ENCODE results near the gene SCAMP2. TPM values are rescaled to one million over a fixed set of nuclear protein-coding genes. Genes with fewer than 3 reads are reported as not detected.
"Not testable (repeated sequence)": the region's sequence is repeated elsewhere in the genome, so short reads cannot be mapped to it uniquely, and the experiment has no call there.

The SCAMP2 gene
- total RNA-seq, 2 donors from 2014 or later: 63.4 to 65.2 TPM

DNA sequence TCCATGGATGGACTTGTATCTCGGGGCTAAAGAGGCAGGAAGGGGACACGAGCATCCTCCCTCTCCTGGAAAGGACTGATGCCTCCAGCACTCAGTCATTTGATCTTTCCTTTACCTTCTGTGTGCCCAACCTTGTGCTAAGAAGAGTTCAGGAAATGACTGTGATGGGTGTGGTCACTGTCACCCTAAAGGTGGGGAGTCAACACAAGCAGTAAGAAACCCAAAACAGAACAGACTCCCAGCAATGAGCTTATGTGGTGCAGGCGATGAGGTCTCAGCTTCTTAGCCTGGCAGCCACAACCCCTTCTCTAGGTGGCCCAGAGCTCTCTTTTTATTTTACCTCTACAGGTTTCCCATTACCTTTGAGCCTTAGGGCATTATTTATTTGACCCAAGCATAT is 20.5 kb upstream of the SCAMP2 start:
- no peak for ATAC-seq
- intact Hi-C loops (cut with DNase I): no loop called here
- DNase-seq: peak; percentile 8

DNA sequence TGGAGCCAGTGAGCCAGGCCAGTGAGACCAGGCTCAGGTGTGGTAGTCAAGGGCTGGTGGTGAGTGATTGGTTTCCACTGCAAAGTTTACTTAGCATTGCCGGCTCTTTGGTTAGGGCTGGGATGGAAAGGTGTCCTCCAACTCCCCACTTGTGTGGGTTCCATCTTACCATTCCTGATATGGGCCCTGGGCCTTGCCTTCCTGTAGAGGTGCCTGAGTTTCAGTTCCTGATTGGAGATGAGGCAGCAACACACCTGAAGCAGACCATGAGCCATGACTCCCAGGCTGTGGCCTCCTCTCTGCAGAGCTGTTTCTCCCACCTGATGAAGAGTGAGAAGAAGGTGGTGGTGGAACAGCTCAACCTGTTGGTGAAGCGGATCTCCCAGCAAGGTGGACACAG is 19.8 kb upstream of the SCAMP2 start:
- DNase-seq (peak; percentile 0), ATAC-seq (no peak)
- intact Hi-C loops (cut with DNase I): no loop called here

DNA sequence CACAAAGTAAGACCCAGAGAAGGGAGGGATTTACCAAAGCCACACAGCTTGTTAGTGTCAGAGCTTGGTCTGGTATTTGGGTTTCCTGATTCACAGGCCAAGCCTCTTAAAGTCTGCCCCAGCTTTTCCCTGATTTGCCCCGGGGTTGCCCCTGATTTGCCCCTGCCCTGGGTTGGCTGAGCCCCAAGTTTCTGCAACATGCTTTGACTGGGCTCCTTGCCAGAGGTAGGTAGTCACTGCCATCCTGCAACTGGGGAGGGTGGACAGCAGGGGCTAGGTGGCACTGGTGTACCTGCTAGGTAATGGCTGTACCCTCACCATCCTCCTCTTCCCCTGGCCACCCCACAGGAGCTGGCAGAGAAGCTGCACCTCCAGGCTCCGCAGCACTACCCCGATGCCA is 19.1 kb upstream of the SCAMP2 start:
- DNase-seq: peak; percentile 16
- ATAC-seq: no peak
- intact Hi-C loops (cut with DNase I): no loop called here

DNA sequence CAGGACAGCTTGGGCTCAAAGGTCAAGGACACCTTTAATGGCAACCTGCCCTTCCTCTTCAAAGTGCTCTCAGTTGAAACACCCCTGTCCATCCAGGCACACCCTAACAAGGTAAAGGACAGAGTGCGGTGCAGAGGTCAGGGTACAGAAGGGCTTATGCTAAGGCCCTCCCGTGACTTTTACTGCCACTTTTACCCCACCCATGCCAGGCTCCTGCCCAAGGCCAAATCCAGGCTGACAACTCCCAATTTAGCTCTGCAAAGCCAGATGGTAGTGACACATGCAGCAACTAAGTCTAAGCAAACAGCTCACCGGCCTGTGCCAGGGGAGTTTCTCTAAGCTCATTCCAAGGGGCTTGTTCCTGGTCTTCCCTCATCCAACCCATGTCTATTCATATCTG is 18.3 kb upstream of the SCAMP2 start:
- ATAC-seq: no peak
- intact Hi-C loops (cut with DNase I): no loop called here
- DNase-seq: peak; percentile 16

DNA sequence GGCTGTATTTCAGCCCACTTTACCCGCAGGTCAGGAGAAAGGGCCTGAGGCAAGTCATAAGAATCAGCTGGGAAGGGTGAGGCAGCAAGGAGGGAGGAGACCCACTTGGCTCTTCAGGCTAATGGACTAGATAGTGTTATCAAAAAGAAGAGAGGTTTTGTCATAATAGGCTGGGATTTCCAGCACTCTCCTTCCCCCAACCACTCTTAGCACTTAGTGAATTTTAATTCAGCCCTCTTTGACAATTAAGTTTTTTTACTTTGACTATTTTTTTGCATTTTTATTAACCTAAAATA is 17.4 kb upstream of the SCAMP2 start:
- no peak for DNase-seq
- no peak for ATAC-seq
- intact Hi-C loops (cut with DNase I): no loop called here

DNA sequence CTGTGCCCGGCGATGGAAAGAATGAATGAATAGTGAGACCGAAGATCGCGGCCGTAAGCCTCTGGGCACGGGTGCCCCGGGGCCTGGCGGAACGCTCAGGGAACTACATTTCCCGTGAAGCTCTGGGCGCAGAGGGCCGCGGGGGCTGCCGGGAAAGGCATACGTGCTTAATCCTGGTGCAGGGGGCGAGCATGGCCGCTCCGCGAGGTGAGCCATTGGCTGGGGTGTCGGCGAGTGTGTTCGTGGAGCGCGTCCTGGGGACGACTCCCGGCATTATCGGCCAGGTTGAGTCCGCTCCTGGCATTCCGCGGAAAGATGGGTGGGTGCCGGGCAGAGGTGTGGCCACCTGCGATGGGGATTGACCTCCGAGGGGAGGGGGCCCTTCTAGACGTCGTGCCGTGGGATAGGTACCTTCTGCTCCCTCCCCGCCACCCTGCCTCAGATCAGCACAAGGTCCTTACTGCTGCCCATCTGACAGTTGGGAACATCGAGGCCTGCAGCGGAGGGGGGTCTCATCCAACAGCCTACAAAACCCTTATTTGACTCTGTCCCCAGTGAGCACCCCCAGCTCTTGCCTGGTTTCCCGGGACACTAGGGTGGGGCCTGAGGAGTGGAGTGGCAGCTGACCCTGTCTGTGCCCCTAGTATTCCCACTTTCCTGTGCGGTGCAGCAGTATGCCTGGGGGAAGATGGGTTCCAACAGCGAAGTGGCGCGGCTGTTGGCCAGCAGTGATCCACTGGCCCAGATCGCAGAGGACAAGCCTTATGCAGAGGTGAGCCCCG is 16.9 kb upstream of the SCAMP2 start, which contains the start of gene MPI:
Gene MPI (plus strand): TSS at position 160 of the 782 bp plus-strand sequence. CDS start 32 bp downstream, at position 192.
- ATAC-seq (peak; percentile 96 to 98), DNase-seq (peak; percentile 91)
- intact Hi-C loops (cut with DNase I): no loop called here

DNA sequence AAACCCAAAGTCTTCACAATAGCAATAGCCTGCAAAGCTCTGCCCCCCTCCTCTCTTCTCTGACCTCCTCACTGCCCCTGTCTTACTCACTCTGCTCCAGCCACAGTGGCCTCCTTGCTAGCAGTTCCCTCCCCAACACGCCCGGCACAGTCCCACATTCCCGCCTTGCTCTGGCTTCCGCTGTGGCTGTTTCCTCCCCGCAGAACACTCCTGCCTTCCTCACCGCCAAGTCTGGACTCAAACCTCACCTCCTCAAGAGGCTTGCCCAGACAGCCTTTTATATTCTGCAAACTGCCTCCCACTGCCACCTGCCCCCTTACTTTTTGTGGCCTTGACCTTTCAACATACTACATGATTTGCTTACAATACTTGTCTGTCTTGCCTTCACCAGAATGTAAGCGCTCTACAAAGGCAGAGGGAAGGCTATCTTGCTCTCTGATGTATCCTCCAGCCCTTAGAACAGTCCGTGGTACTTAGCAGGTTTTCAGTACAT is 16.3 kb upstream of the SCAMP2 start:
- peak; percentile 56 for DNase-seq
- intact Hi-C loops (cut with DNase I): no loop called here
- peak; percentile 64 to 73 for ATAC-seq

DNA sequence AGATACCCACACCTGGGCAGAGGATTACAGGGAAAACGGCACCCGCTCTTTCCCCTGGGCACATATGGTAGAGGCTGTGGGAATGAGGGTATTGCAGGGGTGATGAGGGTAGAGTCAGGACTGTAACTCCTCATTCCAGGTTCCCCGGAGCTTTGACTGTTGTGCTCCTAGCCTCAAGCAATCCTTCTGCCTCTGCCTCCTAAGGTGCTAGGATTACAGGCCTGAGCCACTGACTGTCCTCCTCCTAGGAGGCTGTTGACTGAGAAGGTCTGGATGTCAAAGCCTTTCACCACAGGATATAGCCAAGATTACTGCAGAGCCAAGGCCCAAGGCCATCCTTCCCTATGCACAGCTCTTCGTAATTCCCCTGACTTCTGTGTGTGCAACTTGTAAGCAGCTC is 15.6 kb upstream of the SCAMP2 start:
- ATAC-seq (no peak), DNase-seq (no peak)
- intact Hi-C loops (cut with DNase I): no loop called here

DNA sequence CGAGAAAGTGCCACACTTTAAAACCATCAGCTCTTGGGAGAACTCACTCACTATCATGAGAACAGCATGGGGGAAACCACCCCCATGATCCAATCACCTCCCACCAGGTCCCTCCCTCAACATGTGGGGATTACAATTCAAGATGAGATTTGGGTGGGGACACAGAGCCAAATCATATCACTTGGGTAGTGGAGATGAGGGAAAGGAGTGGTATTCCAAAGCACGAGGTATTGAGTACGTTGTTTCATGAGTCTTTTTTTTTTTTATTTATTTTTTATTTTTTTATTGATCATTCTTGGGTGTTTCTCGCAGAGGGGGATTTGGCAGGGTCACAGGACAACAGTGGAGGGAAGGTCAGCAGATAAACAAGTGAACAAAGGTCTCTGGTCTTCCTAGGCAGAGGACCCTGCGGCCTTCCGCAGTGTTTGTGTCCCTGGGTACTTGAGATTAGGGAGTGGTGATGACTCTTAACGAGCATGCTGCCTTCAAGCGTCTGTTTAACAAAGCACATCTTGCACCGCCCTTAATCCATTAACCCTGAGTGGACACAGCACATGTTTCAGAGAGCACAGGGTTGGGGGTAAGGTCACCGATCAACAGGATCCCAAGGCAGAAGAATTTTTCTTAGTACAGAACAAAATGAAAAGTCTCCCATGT is 14.5 kb upstream of the SCAMP2 start:
- intact Hi-C loops (cut with DNase I); DNase-seq; ATAC-seq: not testable (repeated sequence)

DNA sequence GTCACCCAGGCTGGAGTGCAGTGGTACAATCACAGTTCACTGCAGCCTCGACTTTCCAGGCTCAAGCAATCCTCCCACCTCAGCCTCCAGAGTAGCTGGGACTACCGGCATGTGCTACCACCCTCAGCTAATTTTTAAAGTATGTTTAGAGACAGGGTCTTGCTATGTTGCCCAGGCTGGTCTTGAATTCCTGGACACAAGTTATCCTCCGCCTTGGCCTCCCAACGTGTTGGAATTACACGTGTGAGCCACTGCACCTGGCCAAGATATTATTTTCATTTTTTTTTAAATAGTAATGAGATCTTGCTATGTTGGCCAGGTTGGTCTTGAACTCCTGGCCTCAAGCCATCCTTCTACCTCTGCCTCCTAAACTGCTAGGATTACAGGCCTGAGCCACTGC is 12.3 kb upstream of the SCAMP2 start:
- intact Hi-C loops (cut with DNase I): no loop called here
- no peak for DNase-seq
- ATAC-seq: no peak

DNA sequence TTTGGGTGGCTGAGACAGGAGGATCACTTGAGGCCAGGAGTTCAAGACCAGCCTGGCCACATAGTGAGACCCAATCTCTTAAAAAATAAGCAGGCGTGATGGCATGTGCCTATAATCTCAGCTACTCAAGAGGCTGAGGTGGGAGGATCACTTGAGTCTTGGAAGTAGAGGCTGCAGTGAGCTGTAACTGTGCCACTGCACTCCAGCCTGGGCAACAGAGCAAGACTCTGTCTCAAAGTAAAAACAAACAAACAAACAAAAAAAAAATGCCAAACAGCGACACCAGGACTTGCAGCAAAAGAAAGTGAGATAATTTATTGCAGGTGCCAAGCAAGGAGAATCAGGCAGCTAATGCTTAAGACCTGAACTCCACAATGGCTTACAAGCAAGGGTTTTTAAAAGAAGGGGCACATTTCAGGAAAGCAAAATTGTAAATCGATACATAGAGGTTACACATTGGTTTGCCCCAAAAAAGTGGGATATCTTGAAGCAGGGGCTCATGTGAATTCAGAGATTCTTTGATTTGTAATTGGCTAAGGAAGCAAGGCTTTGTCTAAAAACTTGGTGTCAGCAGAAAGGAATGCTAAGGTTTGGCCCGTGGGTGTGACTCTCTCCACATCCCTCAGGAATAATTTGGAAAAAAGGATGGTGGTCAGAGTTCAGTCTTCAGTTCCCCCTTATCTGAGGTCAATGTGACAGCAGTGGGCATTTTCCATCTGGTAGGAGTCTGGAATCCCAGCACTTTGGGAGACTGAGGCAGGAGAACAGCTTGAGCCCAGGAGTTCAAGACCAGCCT is 11.5 kb upstream of the SCAMP2 start:
- ATAC-seq: no peak
- intact Hi-C loops (cut with DNase I): no loop called here
- DNase-seq: no peak

DNA sequence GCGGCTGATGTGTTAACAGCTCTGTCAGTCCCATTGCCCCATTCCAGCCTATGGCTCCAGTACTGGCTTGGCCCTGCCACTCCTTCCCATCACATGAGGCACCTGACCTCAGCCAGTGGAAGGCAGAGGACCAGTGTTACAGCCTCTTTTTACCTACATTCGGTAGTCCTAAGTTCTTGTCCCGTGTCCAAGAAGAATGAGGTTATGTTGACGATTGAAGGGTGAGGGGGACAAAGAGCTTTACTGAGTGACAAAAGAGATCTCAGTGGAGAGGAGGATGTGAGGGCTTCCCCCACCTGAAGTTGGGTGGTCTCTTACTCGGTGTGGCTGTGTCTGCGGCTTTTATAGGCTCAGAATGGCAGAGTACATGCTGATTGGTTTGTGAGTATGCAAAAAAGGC is 9.4 kb upstream of the SCAMP2 start:
- DNase-seq (no peak), ATAC-seq (no peak)
- intact Hi-C loops (cut with DNase I): no loop called here

DNA sequence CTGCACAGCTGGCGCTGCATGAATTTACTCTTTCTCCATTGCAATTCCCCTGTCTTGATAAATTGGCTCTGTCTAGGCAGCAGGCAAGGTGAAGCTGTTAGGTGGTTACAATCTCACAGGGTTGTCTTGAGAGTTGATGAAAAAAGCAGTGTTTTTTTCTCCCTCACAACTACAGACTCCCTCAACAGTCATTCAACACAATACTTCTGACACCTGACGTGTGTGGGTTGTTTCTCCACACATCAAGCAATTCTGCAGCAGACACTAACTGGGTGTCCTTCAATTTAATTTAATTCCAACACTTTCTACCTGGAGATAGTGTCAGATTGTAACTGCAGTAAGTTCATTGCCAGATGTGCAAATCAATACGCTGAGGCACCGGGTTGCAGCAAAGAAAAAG is 5.1 kb upstream of the SCAMP2 start:
- intact Hi-C loops (cut with DNase I): no loop called here
- DNase-seq: no peak
- no peak for ATAC-seq

DNA sequence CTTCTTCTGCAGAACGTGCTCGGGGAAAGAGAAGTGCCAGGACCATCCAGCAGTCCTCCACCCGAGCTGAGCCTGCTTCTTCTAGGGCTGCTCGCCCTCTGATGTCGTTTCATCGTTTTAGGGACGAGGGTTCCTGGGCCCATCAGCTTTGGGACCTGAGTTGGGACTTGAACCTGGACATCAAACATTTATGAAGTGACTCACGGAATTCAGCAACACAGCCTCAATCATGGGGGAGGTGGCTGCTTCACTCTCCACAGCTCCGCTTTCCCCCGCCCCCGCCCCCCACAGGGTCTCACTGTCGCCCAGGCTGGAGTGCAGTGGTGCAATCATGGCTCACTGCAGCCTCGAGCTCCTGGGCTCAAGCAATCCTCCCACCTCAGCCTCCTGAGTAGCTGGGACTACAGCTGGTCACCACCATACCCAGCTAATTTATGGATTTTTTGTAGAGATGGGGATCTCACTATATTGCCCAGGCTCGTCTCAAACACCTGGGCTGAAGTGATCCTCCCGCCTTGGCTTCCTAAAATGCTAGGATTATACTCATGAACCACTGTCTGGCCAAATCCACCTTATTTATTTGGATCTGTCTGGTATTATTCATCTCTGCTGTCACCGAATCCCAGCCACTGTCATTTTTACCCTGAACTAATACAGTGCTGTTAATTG is 725 bp upstream of the SCAMP2 start:
- ATAC-seq (peak; percentile 5 to 10), DNase-seq (no peak)
- intact Hi-C loops (cut with DNase I): no loop called here

DNA sequence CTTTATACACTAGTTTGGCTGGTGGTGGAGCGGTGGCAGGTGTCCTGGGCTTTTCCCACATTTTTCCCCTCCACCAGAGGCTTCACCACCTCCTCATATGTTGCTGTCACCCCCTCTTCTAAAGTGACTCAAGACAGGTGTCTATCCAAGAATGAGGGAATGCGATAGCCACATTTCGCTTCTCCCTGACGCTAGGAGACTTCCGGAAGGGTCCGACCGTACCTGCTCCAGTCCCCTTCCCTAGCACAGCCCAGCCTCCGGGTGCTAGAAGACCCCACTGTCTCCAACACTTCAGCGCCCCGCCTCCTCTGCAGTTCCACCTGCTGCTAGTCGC is 496 bp downstream of the SCAMP2 start:
- ATAC-seq (no peak), DNase-seq (no peak)
- intact Hi-C loops (cut with DNase I): no loop called here

DNA sequence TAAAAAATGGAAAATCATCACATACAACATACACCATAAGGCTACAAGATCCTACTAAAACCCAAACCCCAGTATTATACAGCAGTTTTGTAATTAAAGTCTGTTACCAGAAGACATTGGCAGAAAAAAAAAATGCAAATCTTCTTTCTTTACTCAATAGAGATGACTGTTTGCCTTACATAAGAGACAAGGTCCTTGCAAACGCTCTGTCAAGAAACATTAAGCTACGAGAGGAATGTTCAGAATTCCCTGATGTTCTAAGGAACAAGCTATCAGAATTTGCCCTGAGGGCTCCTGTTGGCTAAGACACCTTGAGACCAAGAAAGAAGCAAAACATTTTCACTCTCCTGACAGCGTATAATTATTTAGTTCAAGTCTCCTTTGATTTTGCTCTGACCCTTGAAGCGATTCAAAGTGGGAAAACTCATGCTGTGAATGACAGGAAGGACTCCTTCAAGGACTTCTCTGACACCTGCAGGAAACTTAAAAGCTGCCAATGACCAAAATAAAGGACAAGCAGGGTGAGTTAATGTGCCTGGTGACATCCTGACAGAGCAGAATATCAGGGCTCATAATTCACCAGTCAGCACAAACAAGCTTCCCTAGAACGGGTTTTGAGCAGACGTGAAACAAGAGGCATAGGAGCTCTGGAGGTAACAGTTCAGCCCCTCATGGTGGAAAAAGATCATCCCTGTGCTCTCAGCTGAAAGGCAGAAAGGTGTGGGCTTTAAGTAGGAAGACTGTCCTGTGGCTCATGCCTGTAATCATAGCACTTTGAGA is 2.5 kb downstream of the SCAMP2 start:
- ATAC-seq (no peak), DNase-seq (no peak)
- intact Hi-C loops (cut with DNase I): no loop called here

DNA sequence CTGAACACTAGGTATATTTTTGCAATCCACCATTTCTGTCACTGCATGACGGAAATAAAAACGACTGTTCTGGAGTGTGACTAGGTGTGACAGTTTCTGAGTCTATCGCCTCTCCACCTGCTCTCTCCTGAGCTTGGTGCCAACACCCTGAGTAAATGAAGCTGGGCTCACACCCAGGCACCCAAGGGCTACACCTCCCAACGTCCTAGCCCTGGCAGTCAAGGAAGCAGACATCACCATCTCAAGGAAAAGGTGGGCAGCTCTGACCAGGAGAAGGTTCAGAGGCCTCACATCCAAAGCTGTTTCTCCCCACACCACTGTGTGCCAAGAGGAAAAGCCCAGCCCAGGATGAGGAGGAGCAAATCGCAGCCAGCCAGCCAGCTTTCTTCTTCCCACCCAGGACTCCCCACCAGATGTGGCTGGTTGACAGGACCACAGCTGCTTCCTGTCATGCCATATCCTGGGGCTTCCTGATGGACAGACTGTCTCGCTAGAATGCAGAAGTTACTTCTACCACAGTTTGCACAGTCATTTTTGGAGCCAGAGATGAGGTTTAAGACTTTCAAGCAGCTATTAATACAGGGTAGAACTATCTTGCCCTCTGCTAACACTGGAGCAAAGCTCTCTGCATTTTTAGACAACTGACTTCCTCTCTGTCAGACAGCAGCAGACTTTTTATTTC is 3.3 kb downstream of the SCAMP2 start:
- DNase-seq (peak; percentile 72), ATAC-seq (peak; percentile 50 to 52)
- intact Hi-C loops (cut with DNase I): no loop called here

DNA sequence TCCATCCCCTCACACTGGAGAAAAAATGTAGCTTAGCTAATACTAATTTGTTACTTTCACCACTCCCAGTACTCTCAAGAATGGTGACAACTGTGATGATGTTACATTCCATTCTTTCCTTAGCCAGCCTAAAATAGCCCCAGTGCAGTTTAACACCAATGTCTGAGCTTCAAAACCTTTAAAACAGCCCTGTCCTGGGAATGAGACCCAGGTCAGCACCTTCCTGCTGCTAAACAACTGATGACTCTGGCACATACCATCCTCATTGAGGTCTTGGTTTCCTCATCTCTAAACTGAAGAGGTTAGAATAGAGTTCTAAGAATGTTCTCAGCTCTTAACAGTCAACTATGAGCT is 3.8 kb downstream of the SCAMP2 start:
- ATAC-seq: peak in 1 of 2 donors; percentile 18
- intact Hi-C loops (cut with DNase I): no loop called here

More for the DNA sequence above, 3.8 kb downstream of the SCAMP2 start:
- no peak for DNase-seq
